AG09309 (cell line): ENCODE data around the gene TAF3.
A peak's percentile ranks its signal among the peaks of the same experiment; 100 is the strongest.
"Not testable (repeated sequence)": the region's sequence is repeated elsewhere in the genome, so short reads cannot be mapped to it uniquely, and the experiment has no call there.

ENCODE experiments used
- DNase-seq: peaks from one replicate; pipeline ENCODE4 v3.0.0-alpha.2; 2010; ENCODE audit warnings: low read depth
- H3K4me3 ChIP-seq: 2 replicates; pipeline ENCODE4 v1.5.1; 2011; ENCODE audit warnings: mild to moderate bottlenecking, low read depth, low read length, moderate library complexity; ENCODE audit not compliant: control insufficient read depth
- CTCF ChIP-seq: IDR thresholded peaks from 2 replicates; pipeline ENCODE4 v1.5.1; 2011; ENCODE audit warnings: mild to moderate bottlenecking, low read depth, low read length, inconsistent platforms; ENCODE audit not compliant: insufficient read depth, control insufficient read depth; ENCODE audit errors: missing control alignments

TAF3 gene

GRCh38 chr10:7797582-7797981 lies 20.7 kb upstream of the TAF3 start:
- peak; percentile 73 for DNase-seq
- no peak overlapping the region for H3K4me3 ChIP-seq
- no peak for TF ChIP-seq CTCF

GRCh38 chr10:7802606-7803005 lies 15.7 kb upstream of the TAF3 start:
- no peak for DNase-seq
- no peak for TF ChIP-seq CTCF
- no peak overlapping the region for H3K4me3 ChIP-seq

- no peak overlapping the region for H3K4me3 ChIP-seq
- TF ChIP-seq CTCF, result no peak
- DNase-seq, result no peak
Measured at GRCh38 chr10:7804216-7804615, 14.1 kb upstream of the TAF3 start.

- TF ChIP-seq CTCF, result no peak
- DNase-seq, result no peak
- no peak overlapping the region for H3K4me3 ChIP-seq
Measured at GRCh38 chr10:7804741-7805140, 13.6 kb upstream of the TAF3 start.

- no peak for DNase-seq
- no peak overlapping the region for H3K4me3 ChIP-seq
- no peak for TF ChIP-seq CTCF
Measured at GRCh38 chr10:7808686-7809267, 9.5 kb upstream of the TAF3 start.

GRCh38 chr10:7810443-7810842 lies 7.9 kb upstream of the TAF3 start:
- DNase-seq, result no peak
- TF ChIP-seq CTCF, result no peak
- H3K4me3 ChIP-seq, result no peak overlapping the region

- no peak for DNase-seq
- H3K4me3 ChIP-seq, result no peak overlapping the region
- TF ChIP-seq CTCF, result no peak
Measured at GRCh38 chr10:7811000-7811399, 7.3 kb upstream of the TAF3 start.

- not testable (repeated sequence) for H3K4me3 ChIP-seq, DNase-seq
Measured at GRCh38 chr10:7811743-7812142, 6.6 kb upstream of the TAF3 start.
